Measurements from ENCODE around the gene IGFLR1.

DNA sequence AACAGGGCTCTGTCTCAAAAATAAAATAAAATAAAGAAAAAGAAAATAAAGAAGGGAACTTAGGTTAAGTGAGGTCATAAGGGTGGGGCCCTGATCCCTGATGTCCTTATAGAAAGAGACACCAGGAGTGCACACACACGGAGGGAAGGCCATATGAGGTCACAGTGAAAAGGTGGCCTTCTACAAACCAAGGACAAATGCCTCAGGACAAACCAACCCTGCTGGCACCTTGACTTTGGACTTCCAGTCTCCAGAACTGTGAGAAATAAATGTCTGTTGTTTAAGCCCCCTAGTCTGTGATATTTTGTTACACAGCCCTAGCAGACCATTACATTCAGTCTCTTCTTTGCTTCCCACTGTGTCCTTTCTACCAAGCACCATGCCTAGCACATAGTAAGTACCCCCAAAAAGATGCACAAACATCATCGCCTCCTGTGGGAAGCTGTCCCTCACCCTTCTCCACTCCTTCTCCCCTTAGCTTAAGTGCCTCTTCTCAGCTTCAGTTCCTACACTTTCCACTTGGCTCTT lies 46.3 kb downstream of the IGFLR1 start:
- TF ChIP-seq, protein P1, sequence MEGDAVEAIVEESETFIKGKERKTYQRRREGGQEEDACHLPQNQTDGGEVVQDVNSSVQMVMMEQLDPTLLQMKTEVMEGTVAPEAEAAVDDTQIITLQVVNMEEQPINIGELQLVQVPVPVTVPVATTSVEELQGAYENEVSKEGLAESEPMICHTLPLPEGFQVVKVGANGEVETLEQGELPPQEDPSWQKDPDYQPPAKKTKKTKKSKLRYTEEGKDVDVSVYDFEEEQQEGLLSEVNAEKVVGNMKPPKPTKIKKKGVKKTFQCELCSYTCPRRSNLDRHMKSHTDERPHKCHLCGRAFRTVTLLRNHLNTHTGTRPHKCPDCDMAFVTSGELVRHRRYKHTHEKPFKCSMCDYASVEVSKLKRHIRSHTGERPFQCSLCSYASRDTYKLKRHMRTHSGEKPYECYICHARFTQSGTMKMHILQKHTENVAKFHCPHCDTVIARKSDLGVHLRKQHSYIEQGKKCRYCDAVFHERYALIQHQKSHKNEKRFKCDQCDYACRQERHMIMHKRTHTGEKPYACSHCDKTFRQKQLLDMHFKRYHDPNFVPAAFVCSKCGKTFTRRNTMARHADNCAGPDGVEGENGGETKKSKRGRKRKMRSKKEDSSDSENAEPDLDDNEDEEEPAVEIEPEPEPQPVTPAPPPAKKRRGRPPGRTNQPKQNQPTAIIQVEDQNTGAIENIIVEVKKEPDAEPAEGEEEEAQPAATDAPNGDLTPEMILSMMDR (IDR thresholded peaks at IDR 0.05): no peak
- TF ChIP-seq POLR2A (IDR thresholded peaks at IDR 0.05): no peak
